Nephron (organoid): ENCODE measurements around the gene TUBA3C.

Experiments
- H3K27ac Mint-ChIP-seq, 3 experiments: 2 replicates each; pipeline ENCODE4 v1.8.0; 2020; ENCODE audit warnings: mixed read lengths in 3 of 3, mild to moderate bottlenecking in 2 of 3, moderate library complexity in 1 of 3
- H3K27me3 Mint-ChIP-seq: 2 replicates; pipeline ENCODE4 v1.8.0; 2021; ENCODE audit warnings: low read depth, mild to moderate bottlenecking, moderate library complexity, mixed read lengths
- H3K36me3 Mint-ChIP-seq: 2 replicates; pipeline ENCODE4 v1.8.0; 2020; ENCODE audit warnings: low read depth, mixed read lengths
- H3K4me1 Mint-ChIP-seq: 2 replicates; pipeline ENCODE4 v1.8.0; 2020; ENCODE audit warnings: mixed read lengths
- H3K4me3 Mint-ChIP-seq, 3 experiments: 2 replicates each; pipeline ENCODE4 v1.8.0; 2020; ENCODE audit warnings: mild to moderate bottlenecking in 3 of 3, mixed read lengths in 3 of 3, moderate library complexity in 2 of 3
- H3K9me3 Mint-ChIP-seq: 2 replicates; pipeline ENCODE4 v1.8.0; 2020; ENCODE audit warnings: mixed read lengths
- CTCF ChIP-seq, 3 experiments: fragments of 200-600 bp; sonication (generic); IDR thresholded peaks; one replicate each; pipeline ENCODE4 v1.5.0; 2021; ENCODE audit warnings: antibody characterized with exemption in 3 of 3; ENCODE audit not compliant: unreplicated experiment in 3 of 3

Gene TUBA3C

GRCh38 chr13:19161308-19161707 is 20.3 kb downstream of the TUBA3C start:
- peaks cover 4% of the 10 kb centered on the region for H3K36me3 Mint-ChIP-seq
- no peak for TF ChIP-seq CTCF (IDR thresholded peaks at IDR 0.05; ENCODE audit: unreplicated experiment in 3 of 3)
- H3K9me3 Mint-ChIP-seq = peaks cover 61% of the 10 kb centered on the region
- H3K27me3 Mint-ChIP-seq = no peaks in the 10 kb centered on the region
- H3K4me1 Mint-ChIP-seq = no peaks in the 10 kb centered on the region
- H3K27ac Mint-ChIP-seq = no peak overlapping the region
- no peak overlapping the region for H3K4me3 Mint-ChIP-seq

- Mint-ChIP-seq H3K9me3 (peaks cover 55% of the 10 kb centered on the region), H3K36me3 (peaks cover 4% of the 10 kb centered on the region), H3K27me3 (no peaks in the 10 kb centered on the region), H3K4me3 (no peak overlapping the region), H3K27ac (no peak overlapping the region), H3K4me1 (no peaks in the 10 kb centered on the region)
- TF ChIP-seq CTCF (IDR thresholded peaks at IDR 0.05; ENCODE audit: unreplicated experiment in 3 of 3) = no peak
Measured at GRCh38 chr13:19159761-19160420, 21.7 kb downstream of the TUBA3C start.

GRCh38 chr13:19159181-19159580 is 22.4 kb downstream of the TUBA3C start:
- H3K4me1 Mint-ChIP-seq = no peaks in the 10 kb centered on the region
- no peak for TF ChIP-seq CTCF (IDR thresholded peaks at IDR 0.05; ENCODE audit: unreplicated experiment in 3 of 3)
- peaks cover 4% of the 10 kb centered on the region for H3K36me3 Mint-ChIP-seq
- H3K27me3 Mint-ChIP-seq = no peaks in the 10 kb centered on the region
- H3K27ac Mint-ChIP-seq = no peak overlapping the region
- H3K9me3 Mint-ChIP-seq = peaks cover 56% of the 10 kb centered on the region
- no peak overlapping the region for H3K4me3 Mint-ChIP-seq

- Mint-ChIP-seq H3K9me3 (peaks cover 53% of the 10 kb centered on the region), H3K4me3 (no peak overlapping the region), H3K36me3 (peaks cover 4% of the 10 kb centered on the region), H3K27me3 (no peaks in the 10 kb centered on the region), H3K27ac (no peak overlapping the region), H3K4me1 (no peaks in the 10 kb centered on the region)
- no peak for TF ChIP-seq CTCF (IDR thresholded peaks at IDR 0.05; ENCODE audit: unreplicated experiment in 3 of 3)
Measured at GRCh38 chr13:19158526-19159174, 23.0 kb downstream of the TUBA3C start.

GRCh38 chr13:19158006-19158405 is 23.6 kb downstream of the TUBA3C start:
- H3K4me1 Mint-ChIP-seq = no peaks in the 10 kb centered on the region
- no peaks in the 10 kb centered on the region for H3K27me3 Mint-ChIP-seq
- peaks cover 4% of the 10 kb centered on the region for H3K36me3 Mint-ChIP-seq
- H3K27ac Mint-ChIP-seq = no peak overlapping the region
- peaks cover 53% of the 10 kb centered on the region for H3K9me3 Mint-ChIP-seq
- no peak for TF ChIP-seq CTCF (IDR thresholded peaks at IDR 0.05; ENCODE audit: unreplicated experiment in 3 of 3)
- H3K4me3 Mint-ChIP-seq = no peak overlapping the region

GRCh38 chr13:19157461-19157860 is 24.2 kb downstream of the TUBA3C start:
- Mint-ChIP-seq H3K27ac (no peak overlapping the region), H3K36me3 (peaks cover 4% of the 10 kb centered on the region), H3K4me3 (no peak overlapping the region), H3K27me3 (no peaks in the 10 kb centered on the region), H3K9me3 (peaks cover 52% of the 10 kb centered on the region), H3K4me1 (no peaks in the 10 kb centered on the region)
- no peak for TF ChIP-seq CTCF (IDR thresholded peaks at IDR 0.05; ENCODE audit: unreplicated experiment in 3 of 3)
